Activated T-cell treated with anti-CD3 and anti-CD28 coated beads, Interleukin-2, amount 50 U/mL, for 1 hour (primary cell): ENCODE data around the gene TYSND1.
"Not testable (repeated sequence)": the region's sequence is repeated elsewhere in the genome, so short reads cannot be mapped to it uniquely, and the experiment has no call there.

Source experiments
- DNase-seq: peaks from one replicate; pipeline ENCODE4 v3.0.0-alpha.2; 2020

TYSND1 gene

DNA sequence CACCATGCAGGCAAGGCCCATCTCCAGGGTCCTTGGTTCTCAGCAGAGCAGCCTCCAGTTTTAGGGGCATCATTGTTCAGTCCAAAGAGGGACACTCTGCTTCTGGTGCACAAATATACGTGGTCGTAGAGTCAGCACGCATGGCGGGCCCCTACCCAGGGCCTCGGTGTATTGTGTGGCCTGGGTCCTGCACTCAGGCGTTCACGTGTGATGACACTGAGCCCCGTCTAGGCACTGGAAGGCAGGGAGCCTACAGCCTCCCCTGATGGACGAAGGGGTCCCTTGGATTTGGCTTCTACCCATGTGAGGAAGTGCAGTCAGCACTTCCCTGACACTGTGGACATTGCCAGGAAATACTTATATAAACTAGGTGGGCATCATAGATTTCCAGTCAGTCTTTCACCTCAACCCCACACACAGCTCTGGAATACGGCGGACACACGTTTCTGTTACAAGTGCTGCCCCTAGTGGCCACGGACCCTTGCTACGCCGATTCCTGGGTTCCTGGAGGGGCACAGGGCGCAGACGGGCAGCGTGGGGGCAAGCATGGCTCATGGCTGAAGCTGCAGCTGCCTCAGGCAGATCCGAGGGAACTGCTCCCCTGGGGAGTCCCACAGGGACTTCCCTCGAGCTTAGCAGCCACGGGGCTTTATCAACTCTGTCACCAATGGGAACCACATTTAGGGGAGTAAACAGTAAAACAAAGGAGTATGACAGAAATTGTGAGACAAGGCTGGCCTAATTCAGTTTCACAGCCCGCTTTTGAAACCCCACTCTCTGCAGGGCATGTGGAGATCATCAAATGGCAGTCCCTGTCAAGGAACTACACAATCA is 39.3 kb downstream of the TYSND1 start:
- DNase-seq, result no peak

DNA sequence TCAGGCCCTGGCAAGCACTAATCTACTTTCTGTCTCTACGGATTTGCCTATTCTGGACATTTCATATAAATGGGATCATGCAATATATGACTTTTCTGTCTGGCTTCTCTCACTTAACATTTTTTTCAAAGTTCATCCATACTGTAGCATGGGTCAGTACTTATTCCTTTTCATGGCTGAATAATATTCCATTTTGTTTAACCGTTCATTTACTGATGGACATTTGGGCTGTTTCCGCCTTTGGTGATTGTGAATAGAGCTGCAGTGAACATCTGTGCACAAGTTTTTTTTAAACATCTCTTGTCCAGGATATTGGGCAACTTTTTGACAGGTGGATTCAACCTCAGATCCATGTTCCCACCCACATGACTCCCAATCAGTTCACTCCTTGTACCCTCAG is 44.8 kb downstream of the TYSND1 start:
- no peak for DNase-seq

DNA sequence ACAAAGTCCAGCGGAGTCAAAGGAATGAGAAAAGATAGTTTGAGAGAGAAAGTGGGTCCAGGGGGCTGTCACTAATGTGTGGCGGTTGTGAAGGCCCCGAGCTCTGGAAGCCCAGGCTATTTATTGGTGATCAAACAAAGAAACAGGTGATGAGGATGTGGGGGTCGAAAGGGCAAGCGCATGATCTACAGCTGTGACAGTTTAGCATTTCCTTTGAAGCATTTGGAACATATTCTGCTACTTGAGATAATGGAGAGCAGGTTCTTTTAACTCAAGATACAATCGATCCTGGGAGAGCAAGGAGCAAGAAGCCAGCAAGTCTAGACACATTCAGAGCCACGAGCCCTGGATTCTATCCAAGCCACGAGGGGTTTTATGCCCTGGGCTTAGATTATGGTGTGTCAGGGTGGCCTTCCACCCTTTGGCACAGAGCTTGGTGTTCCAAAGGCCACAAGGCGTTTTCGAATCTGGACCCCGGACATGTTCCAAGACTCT is 45.4 kb downstream of the TYSND1 start:
- not testable (repeated sequence) for DNase-seq

- no peak for DNase-seq
Measured at GRCh38 chr10:70098271-70098670, 48.2 kb downstream of the TYSND1 start.

DNA sequence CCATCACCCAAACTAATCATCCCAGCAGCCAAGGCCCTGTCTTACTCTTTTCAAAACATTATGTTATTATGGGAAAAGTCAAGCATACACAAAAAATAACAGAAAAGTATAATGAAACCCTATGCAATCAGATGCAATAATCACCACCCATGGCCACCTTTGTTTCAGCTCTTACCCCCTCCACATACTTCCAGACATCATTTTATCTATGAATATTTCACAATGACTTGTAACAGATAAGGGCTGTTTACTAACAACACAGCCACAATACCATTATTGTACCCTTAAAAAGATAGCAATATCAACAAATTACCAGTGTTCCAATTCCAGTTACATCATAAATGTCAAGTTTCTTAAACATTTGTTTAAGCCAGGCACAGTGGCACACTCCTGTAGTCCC is 49.0 kb downstream of the TYSND1 start:
- no peak for DNase-seq

- DNase-seq, result no peak
Measured at GRCh38 chr10:70096705-70097420, 49.6 kb downstream of the TYSND1 start.

DNA sequence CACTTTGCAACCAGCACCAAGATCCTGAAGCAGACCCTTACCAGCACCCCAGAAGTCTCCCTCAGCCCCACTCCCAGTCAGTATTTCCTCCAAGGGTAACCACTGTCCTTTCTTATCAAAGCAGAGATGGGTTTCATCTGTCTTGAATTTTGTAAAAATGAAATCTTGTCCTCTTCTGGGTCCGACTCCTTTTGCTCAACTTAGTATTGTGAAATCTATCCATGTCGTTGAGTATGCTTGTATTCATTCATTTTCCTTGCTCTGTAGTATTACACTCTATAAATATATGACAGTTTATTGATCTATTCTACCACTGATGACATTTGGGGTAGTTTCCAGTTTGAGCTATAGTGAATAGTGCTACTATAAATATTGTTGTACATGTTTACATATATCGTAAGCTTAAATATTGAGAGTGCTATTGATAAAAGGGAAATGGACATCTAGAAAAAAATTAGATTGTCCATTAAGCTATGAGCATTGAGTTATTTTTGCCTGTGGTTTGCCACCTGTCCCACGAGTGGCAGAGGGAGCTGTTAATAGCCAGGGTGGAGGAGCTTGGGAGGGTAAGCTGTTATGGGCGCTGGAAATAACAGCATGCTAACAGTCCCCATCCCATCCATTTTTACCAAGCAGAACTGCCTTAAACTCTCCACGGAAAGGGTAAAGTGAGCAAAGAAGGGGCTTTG is 50.3 kb downstream of the TYSND1 start:
- DNase-seq, result no peak

GRCh38 chr10:70094250-70094649 is 52.2 kb downstream of the TYSND1 start:
- no peak for DNase-seq

DNA sequence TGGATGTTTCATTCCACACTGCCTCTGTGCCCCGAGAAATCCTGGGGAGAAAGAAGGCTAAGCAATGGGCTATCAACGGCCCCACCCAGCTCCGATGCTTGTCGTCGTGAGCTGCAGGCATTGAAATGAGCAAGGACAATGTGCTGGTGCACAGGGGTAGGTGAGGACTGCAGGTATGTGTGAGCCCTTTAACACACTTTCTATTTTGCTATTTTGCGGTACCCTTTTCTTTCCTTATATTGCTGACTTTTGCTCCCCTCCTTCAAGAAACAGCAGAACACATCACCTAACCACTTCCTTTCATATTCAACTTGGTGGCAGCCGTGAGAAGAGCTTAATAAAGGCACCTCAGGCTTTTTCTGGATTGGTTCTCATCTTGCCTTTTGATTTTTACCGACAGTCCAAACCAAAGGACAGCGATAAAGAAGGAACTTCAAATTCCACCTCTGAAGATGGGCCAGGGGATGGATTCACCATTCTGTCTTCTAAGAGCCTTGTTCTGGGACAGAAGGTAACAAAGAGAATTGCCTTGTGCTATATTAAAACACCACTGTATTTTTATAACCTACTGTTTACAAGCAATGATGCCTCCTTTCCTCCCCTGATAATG is 53.1 kb downstream of the TYSND1 start:
- no peak for DNase-seq

- no peak for DNase-seq
Measured at GRCh38 chr10:70092389-70092718, 54.1 kb downstream of the TYSND1 start.

DNA sequence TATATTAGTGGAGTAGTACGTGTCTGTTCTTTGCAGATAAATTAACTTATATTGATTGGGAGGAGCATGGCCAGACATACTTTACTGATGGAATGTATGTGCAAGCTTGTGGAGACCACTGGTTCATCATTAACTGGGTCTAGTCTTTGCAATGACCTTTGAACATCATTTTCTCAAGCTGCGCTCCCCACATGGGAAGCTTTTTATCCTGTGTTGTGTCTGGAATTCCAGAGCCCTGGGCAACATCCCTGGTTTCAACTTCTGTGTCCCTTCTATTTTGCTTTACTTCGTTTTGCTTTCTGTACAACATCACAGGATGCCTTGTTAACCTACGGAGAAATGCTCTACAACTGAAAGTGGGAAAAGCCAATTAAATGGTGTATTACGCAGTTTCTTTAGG is 55.5 kb downstream of the TYSND1 start:
- DNase-seq, result no peak

GRCh38 chr10:70090013-70090412 is 56.5 kb downstream of the TYSND1 start:
- DNase-seq, result no peak

DNA sequence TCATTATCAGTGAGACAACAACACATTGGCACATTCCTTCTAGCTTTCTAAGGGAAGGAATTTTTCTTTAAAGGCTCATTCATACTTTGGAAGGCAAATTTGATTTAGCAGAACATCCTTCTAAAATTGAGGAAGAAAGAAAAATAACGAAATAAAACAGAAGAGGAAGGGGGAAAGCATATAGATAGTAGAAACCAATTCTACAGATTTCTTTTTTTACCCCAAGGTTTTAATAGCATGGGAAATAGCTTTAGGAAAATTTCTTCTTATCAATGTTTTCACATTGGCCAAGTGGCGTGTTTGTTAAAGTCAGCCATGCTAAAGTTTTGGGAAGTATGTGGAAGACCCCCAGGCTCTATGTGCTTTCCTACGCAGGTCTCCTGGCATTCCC is 58.2 kb downstream of the TYSND1 start:
- DNase-seq, result no peak
